ENCODE measurements around the gene C1QTNF8.
"Not testable (repeated sequence)": the region's sequence is repeated elsewhere in the genome, so short reads cannot be mapped to it uniquely, and the experiment has no call there.

Gene C1QTNF8

DNA sequence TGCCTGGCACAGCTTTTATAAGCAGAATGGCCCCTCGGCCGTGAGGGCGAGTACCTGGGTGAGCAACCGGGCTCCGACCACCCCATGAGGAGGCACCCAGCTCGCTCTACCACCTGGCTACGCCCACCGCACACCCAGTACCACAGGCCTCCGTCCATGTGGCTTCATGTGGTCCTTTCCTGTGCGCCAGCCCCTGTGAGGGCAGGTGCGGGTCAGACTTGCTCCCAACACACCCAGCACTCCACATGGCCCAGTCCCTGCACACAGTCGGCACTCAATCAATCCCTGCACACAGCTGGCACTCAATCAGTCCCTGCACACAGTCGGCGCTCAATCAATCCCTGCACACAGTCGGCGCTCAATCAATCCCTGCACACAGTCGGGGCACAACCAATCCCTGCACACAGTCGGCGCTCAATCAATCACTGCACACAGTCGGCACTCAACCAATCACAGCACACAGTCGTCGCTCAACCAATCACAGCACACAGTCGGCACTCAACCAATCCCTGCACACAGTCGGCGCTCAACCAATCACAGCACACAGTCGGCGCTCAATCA is 4.0 kb downstream of the C1QTNF8 start:
- DNase-seq, result no peak

DNA sequence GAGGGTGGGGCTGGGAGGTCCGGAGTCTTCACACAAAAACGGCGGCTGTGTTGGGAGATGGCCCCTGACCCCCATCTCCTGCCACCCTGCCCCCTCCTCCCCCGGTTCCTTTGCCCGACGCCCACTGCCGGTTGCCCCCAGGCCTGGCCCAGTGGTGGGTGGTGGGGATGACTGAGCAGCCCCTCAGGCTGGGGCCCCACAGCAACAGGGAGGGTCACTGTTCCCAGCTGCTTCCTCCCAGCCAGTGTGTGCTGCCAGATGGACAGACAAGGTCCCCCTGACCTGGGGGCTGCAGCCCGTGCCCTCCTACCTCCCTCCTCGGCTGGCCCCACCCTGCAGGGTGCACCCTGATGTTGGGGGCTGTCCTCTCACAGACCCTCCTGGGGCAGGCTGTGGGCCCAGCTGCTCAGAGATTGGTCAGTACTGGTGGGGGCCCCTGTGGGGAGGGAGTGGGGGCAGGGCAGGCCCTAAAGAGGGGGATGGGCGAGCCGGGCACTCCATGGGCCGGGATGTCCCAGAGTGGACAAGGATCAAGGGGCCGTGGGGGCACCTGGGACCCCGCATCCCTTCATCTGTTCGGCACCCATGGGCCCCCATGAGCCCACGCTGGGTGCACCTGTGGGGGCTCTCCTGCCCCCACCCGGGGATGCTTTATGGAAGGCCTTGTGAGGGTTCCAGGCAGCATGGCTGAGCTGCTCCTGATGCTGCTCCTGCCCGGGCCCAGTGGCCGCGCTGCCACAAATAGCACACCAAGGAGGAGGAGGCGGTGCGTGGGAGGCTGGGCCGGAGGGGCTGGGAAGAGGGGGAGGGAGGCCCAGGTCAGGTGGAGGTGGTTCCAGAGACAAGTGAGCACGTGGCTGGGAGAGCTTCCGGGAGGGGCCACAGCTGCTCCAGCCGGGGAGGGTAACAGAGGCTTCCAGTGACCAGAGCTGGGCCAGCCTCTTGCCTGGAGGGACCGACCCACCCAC is 5.1 kb downstream of the C1QTNF8 start:
- DNase-seq, result no peak

DNA sequence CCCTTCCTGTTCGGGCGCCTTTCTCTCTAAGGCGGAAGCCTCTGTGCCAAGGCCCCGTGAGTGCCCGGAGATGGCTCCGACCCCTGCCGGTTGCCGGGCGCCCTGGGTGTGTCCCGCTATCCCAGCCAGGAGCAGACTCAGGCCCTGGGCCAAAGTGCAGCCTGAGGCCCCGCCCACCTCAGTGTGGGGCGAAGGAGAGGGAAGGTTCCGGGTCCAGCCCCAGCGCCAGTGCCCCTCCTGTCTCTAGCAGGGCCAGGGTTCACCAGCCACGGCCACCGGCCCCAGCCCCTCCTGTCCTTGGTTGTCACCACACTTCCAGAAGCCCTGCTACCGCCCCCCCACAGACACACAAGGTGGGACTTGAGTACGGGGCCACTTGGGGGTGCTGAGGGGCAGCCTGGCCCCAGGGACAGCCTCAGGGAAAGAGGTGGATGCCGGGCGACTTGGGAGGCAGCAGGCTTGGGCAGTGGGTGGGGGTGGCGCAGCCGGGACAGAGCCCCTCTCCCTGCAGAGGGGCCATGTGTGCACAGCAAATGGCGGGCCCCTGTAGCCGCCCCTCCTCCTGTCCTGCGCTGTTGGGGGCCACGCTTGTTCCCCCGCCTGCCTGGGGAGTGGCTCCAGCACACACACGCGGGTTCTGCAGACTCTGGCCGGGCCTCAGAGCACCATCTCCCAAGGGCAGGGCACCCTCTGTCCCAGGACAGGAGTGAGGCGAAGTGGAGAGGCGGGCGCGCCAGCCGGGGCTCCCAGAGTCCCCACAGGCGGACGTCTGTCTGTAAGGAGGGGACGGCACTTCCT is 6.0 kb downstream of the C1QTNF8 start:
- no peak for DNase-seq

DNA sequence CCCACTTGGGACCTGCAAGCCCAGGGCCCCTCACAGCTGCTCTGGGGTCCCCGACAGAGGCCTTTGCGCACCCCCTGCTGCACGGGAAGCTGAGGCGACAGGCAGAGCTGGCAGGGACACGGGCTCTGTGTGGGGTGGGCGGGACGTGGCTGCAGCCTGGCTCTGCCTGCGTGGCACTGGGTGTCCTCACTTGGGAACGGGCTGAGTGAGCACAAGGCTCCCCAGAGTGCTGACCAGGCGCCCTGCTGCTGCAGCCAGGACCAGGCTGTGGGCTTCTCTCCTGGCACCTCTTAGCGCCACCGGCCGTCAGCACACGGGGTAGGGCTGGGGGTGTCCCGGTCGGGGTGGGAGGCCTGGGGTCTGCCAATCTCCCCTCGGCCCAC is 6.6 kb downstream of the C1QTNF8 start:
- no peak for DNase-seq

DNA sequence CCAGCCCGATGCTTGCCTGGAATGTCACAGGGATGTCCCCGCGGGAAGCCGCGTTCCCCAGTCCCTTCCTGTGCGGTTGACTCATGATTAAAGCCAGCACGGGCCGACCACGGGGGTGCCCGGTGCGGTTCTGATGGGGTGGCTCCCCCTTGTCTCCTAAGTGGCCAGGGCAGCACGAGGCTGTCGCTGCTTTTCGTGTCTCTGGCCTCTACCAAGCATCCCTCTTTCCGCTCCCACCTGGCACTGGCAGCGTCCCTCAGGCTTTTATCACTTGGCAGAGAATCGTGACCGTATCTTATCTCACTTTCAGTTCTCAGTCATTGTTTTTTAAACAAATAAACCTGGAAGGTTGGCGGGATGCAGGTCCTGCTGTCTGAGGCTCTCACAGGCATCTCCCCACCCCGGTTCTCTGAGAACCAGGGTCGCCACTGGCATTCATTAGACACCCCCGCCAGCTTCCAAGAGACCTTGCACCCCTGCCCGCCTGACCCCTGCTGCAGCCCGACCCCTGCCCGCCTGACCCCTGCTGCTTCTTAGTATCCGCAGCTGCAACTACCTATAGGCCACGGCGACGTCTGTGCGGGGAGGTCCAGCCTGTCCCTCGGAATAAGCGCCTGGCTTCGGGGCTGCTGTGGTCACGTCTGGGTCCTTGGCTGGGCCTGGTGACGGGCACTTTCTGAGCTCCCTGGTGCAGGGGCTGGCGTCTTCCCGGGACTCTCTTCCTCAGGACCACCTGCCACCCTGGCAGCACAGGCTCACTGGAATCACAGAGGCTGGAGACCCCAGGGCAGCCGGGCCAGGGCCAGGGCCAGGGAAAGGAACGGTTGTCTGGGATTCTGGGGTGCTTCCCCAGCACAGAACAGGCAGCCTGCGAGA is 7.5 kb downstream of the C1QTNF8 start:
- no peak for DNase-seq

DNA sequence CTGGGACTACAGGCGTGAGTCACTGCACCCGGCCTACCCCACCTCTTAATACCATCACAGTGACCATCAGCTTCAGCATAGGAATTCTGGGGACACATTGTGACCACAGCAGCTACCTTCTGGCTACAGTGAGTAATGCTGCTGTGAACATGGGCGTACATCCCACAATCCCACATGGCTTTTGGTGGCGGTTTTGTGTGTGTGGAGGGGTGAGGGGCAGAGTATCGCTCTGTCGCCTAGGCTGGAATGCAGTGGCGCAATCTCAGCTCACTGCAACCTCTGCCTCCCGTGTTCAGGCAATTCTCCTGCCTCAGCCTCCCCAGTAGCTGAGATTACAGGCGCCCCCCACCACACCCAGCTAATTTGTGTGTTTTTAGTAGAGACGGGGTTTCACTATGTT is 9.6 kb downstream of the C1QTNF8 start:
- not testable (repeated sequence) for DNase-seq

DNA sequence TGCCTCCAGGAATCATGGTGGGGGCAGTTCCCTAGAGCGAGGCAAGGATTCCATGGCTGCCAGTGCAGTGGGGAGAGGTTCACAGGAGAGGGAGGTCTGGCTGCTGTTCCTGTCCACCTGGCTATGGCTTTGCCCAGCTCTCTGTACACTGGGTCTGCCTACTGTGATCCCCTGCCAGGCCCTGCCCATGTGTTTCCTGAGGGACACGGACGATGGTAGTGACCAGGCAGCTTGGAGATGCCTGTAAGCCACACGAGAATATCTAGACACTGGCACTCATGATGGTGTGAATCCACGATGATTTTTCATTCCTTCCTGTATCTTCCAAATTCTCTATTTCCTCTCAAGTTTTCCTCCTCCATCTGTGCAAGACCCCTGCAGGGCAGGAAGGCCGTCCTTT is 11.1 kb downstream of the C1QTNF8 start:
- DNase-seq, result no peak

DNA sequence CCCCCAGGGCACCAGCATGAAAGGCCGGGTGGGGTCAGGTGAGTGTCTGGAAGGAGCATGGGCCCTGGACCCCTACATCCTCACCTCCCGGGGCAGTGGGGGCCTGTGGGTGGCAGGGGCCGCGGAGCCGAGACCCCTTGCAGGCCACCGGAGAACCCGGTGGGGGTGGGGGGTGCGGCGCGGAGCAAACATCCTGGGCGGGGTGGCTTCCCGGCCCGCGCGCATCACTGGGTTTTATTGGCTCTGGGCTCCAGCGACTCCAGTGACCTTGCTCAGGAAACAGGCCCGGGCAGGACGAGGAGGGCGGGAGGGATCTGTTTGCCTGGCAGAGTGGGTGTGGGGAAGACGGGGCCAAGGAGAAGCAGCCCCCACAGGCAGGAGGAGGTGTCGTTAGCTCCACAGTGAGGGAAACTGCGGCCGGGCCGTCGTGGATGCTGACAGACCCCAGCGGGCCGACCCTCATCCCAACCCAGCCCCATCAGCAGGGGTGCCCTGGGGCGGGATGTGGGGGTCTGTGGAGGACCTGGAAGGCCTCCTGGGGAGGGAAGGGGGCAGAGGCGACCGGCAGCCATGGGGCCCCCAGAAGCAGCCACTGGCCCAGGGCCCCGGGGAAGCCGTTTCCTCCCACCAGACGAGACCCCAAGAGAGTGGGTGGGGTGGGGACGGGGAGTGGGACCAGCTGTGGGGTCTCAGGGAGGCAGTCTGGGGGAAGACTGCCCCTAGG is 12.9 kb downstream of the C1QTNF8 start:
- DNase-seq, result no peak

DNA sequence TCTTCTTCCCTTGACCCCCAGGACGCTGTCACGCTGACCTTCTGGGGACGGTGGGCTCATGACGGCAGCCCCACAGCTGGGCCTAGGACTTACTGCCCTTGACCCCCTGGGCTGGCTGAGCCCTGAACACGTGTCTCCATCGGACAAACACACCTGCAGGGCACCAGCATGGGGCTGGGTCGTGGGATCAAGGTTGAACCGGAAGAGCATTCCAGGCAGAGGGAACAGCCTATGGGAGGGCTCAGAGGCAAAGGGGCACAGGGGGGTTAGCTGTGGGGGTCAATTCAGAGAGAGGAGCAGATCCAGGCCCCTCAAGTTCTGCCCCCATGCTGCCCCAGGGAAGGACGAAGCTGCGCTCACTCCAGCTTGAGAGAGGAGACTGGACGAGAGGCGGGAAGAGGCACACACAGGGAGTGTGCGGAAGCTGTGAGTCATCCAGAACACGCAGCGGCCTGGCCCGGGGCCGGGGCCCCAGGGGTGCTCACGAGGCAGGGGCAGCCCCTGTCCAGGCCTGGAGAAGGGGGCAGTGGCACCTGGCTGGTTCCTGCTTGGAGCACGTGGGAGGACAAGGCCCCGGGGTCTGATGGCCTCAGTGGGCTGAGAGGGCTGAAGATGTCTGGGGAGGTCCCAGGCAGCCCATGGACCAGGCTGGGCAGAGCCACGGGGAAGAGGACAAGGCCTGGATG is 13.6 kb downstream of the C1QTNF8 start:
- DNase-seq, result no peak

DNA sequence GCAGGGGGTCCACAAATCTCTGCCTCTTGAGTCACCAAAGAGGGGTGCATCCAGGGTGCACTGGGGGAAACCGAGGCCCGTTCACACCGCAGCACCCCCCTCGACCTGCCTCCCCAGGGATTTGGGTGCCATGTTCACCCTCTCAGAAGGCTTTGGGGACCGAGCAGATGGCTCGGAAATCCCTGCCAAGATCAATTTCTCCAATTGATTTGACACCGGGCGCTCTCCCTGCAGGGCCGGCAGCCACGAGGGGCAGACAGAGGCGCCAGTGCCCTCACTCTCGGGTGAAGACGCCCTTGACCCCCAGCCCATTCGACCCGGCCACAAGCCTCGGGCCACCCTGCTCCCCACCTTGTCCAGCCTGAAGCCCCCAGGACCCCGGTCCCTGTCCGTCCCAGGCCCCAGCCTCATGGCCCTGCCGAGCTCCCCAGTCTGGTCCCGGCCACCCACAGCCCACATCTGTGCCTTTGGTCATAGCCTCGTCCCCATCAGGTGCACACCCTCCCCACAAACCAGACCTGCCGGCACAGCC is 14.2 kb downstream of the C1QTNF8 start:
- DNase-seq, result peak; percentile 60

DNA sequence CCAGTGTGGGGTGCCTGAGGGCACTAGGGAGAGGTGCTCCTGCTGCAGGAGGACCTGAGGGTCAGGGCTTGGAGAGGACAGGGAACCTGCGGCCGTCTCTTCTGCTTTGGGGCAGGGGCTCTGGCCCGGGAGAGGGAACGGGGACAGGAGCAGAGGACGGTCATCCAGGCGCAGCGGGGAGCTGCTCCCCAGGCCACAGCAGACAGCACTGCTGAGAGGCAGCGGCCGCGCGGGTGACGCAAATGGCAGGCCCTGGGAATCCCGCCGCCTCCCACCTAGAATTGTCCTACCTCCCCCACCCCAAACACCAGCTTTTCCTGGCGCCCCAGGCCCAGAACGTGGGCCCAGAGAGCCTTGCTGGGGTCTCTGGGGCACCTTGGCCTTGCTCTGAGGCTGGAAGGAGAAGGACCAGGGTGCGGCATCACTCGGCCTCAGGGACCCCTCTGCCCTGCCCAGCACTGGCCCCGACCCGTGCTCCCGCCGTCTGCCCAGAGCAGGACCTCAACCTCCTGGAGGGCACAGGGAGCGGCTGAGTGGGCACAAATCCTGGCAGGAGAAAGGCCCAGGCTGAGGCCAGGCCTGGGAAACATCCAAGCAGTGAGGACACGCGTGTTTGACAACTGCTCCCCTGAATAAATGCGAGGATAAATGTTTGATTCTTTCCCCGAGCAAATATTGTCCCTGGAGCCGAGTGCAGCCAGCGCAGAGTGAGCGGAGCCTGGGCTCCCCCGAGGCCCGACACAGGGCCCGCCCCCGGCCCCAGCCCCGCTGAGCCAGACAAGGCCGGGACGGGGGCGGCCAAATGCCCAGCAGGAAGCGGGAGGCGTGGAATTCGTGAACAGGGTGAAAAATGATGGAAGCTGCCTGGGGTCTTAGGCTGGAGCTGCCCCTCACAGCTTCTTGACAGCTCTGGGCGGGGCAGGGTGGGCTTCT is 15.0 kb downstream of the C1QTNF8 start:
- DNase-seq, result peak; percentile 39

DNA sequence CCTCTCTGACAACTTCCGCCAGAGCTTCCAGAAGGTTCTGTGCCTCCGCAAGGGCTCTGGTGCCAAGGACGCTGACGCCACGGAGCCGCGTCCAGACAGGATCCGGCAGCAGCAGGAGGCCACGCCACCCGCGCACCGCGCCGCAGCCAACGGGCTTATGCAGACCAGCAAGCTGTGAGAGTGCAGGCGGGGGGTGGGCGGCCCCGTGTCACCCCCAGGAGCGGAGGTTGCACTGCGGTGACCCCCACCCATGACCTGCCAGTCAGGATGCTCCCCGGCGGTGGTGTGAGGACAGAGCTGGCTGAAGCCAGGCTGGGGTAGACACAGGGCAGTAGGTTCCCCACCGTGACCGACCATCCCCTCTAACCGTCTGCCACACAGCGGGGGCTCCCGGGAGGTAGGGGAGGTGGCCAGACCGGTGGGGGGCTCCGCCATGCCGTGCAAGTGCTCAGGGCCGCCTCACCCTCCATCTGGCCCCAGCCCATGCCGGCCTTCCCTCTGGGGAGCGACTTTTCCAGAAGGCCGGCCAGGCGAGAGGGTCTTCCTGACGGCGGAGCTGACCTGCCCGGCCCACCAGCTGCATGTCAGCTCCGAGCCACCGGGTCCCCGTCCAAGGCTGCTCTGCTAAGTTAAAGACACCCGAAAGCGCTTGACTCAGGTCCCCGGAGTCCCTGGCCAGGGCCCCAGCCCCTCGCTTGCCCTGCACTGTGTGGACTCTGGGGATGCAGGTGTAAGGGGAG is 16.1 kb downstream of the C1QTNF8 start:
- no peak for DNase-seq

DNA sequence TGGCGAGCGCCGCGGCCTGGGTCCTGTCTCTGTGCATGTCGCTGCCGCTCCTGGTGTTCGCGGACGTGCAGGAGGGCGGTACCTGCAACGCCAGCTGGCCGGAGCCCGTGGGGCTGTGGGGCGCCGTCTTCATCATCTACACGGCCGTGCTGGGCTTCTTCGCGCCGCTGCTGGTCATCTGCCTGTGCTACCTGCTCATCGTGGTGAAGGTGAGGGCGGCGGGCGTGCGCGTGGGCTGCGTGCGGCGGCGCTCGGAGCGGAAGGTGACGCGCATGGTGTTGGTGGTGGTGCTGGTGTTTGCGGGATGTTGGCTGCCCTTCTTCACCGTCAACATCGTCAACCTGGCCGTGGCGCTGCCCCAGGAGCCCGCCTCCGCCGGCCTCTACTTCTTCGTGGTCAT is 16.7 kb downstream of the C1QTNF8 start:
- DNase-seq, result no peak

DNA sequence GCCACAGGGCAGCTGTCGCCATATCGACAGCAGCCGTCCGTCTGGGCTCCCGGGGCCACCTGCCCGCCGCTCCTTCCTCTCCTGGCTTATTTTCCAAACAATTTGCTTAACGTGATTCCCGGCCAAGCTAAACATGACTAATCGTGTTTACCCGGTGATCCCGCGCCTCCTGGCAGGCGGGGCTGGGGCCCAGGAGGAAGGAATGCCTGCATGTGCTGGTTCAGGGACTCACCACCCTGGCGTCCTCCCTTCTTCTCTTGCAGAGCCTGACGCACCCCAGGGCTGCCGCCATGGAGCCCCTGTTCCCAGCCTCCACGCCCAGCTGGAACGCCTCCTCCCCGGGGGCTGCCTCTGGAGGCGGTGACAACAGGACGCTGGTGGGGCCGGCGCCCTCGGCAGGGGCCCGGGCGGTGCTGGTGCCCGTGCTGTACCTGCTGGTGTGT is 17.4 kb downstream of the C1QTNF8 start:
- DNase-seq, result peak; percentile 77

DNA sequence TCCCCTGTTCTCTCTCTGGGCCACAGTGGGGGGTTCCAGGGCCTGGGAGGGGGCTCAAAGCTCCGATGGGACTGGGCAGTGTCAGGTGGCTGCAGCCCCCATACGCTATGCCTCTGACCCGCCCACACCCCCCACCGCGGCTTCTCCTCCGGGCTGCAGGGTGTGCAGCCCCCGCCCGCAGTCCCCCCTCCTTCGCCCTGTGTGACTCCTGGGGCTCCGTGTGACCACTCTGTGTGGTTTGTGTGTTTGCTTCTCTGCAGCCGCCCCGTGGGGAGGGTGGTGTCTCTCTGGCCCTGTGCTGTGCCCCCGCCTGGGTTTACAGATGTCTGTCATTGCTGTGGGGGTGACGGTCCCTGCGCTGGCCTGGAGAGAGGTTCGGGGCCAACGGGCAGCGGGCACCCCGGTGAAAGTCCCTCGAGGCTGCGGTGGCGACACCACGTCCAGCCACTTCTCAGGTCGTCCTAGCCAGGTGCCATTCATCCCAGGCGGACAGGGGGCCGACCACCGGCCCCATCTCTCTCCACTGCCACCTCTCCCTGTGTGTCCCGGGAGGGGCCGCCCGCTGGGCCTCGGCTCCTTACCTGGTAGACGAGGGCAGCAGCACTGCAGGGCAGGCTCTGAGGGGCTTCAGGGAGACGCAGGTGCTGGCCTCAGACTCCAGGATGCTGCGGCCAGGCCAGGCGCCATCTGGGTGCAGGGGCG is 18.0 kb downstream of the C1QTNF8 start:
- no peak for DNase-seq

DNA sequence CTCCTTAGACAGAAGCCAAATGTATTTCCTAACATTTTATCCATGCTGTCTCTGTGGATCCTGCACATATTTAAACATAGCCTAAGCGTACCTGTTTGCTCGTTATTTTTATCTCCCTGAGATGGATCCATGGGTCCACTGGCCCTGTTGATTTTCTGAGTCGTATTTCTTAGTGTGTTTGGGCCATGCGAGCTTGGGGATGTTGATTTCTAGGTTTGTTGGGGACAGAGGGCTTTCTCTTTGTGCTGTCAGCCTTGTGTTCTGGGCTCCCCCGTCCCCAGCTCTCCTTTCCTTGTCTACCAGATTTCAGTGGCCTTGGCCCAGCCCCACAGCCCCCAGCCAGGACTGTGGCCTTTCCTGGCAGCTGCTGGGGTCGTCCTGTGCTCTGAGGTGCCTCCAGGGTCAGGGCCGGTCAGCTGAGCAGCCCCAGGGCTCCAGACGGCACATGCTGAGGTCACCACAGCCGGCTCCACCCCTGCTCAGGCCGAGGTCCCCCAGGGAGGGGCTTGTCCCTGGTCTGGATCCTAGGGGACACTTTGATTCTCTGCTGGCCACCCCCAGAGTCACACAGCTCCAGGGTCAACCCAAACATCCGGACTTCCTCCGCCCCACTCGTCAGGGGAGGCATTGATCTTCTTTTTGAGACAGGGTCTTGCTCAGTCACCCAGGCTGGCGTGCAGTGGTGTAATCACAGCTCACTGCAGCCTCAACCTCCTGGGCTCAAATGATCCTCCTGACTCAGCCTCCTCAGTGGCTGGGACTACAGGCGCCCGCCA is 19.1 kb downstream of the C1QTNF8 start:
- DNase-seq, result no peak

DNA sequence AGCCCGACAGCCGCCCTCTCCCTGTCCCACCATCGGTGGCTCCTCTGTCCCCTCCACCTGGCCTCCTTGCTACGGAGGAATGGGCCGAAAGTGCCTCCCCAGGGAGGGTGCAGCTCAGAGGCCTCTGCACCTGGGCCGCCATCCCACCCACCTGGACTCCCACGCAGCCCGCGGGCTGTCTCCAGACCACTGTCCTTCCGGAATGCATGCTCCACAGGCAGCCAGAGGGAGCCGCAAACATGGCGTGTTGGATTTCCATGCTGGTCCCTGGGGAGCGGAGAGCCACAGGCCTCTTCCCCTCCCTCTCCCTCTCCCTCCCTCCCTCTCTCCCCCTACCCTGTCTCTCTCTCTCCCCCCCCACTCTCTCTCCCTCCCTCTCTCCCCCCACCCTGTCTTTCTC is 20.5 kb downstream of the C1QTNF8 start:
- DNase-seq, result no peak

DNA sequence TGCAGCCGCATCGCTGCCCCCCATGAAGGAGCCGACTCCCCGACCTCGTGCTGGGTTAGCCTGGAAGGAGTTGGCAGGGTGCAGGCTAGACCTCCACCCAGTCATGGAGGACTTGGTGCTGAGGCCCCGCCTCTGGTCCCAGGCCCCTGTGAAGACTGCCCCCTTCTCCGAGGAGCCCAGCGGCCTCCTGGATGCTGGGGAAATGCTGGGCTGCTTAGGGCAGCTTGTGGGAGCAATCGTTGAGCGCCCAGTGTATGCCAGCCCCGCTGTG is 21.7 kb downstream of the C1QTNF8 start:
- no peak for DNase-seq

Measured in eye (tissue), 1 donor.